Measurements from ENCODE around the gene HPS6. TPM values are rescaled to one million over a fixed set of nuclear protein-coding genes. Genes with fewer than 3 reads are reported as not detected.
A peak's percentile ranks its signal among the peaks of the same experiment; 100 is the strongest.

The HPS6 gene
- total RNA-seq, 1 experiment from 2014 or later = 18.7 TPM

DNA sequence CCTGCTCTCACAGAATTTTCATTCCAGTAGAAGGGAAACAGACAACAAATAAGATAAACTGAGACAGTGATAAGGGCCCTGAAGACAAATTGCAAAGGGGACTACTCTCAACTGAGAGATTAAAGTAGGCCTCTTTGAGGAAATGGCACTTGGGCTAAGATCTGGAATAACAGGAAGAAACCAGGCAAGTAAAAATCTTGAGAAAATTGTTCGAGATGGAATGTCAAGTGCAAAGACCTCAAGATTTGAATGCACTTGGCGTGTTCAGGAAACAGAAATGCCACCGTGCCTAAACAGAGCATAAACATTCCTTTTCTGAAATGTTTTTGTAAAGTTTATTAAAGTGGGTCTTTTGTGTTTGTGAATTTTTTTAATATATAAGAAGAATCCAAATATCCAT is 19.9 kb upstream of the HPS6 start:
- no peak overlapping the region for H4K91ac ChIP-seq (ENCODE audit: insufficient read length, low read depth, low read length)
- DNase-seq = no peak
- no peak overlapping the region for H3K14ac ChIP-seq (ENCODE audit: insufficient read depth, low read length)
- H2BK12ac ChIP-seq (ENCODE audit: insufficient read length, low read depth, low read length) = no peak overlapping the region
- no peak overlapping the region for H2BK5ac ChIP-seq (ENCODE audit: insufficient read length, low read length)
- H3K4ac ChIP-seq (ENCODE audit: low read depth, low read length) = no peak overlapping the region
- H3K27ac ChIP-seq (ENCODE audit: insufficient read length, low read depth, low read length) = no peak overlapping the region
- peaks cover 6% of the 10 kb centered on the region for H3K79me1 ChIP-seq (ENCODE audit: insufficient read depth, low read depth, low read length, poor library complexity, severe bottlenecking)
- H4K20me1 ChIP-seq (ENCODE audit: control insufficient read depth, insufficient read depth, insufficient read length) = no peaks in the 10 kb centered on the region
- H3K4me1 Mint-ChIP-seq = peaks cover 19 to 22% of the 10 kb centered on the region in 2 experiments
- H3K4me1 ChIP-seq (ENCODE audit: insufficient read depth, low read length) = no peaks in the 10 kb centered on the region; the same call in 1 of the 2 replicates
- TF ChIP-seq, protein P1, sequence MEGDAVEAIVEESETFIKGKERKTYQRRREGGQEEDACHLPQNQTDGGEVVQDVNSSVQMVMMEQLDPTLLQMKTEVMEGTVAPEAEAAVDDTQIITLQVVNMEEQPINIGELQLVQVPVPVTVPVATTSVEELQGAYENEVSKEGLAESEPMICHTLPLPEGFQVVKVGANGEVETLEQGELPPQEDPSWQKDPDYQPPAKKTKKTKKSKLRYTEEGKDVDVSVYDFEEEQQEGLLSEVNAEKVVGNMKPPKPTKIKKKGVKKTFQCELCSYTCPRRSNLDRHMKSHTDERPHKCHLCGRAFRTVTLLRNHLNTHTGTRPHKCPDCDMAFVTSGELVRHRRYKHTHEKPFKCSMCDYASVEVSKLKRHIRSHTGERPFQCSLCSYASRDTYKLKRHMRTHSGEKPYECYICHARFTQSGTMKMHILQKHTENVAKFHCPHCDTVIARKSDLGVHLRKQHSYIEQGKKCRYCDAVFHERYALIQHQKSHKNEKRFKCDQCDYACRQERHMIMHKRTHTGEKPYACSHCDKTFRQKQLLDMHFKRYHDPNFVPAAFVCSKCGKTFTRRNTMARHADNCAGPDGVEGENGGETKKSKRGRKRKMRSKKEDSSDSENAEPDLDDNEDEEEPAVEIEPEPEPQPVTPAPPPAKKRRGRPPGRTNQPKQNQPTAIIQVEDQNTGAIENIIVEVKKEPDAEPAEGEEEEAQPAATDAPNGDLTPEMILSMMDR (conservative IDR thresholded peaks at IDR 0.05) = no peak
- H2BK120ac ChIP-seq (ENCODE audit: low read depth, low read length, poor library complexity, severe bottlenecking) = no peak overlapping the region
- H2BK15ac ChIP-seq (ENCODE audit: low read depth, low read length) = no peak overlapping the region
- H3K18ac ChIP-seq (ENCODE audit: insufficient read length, low read depth, low read length) = no peak overlapping the region
- H3K4me3 Mint-ChIP-seq = no peak overlapping the region; a peak in 1 of 5 replicates
- no peak overlapping the region for H4K8ac ChIP-seq (replicated peaks; ENCODE audit: insufficient read length, low read depth, low read length)
- no peak overlapping the region for H2AFZ ChIP-seq (ENCODE audit: low read length)
- H3K79me2 ChIP-seq (ENCODE audit: insufficient read depth, low read length) = no peaks in the 10 kb centered on the region; the same call in 1 of the 2 replicates
- H3K36me3 Mint-ChIP-seq (ENCODE audit: insufficient read depth in 1 of 3, low read depth in 3 of 3) = no peaks in the 10 kb centered on the region; a peak in 1 of 7 replicates
- no peak overlapping the region for H3T11ph ChIP-seq (ENCODE audit: low read length)
- H3K23me2 ChIP-seq (ENCODE audit: insufficient read length, low read depth, low read length, poor library complexity, severe bottlenecking) = no peaks in the 10 kb centered on the region
- H3K27me3 Mint-ChIP-seq (ENCODE audit: low read depth) = no peaks in the 10 kb centered on the region
- no peaks in the 10 kb centered on the region for H3K9me3 ChIP-seq (ENCODE audit: control insufficient read depth, low read depth, low read length)
- H3K9ac ChIP-seq (ENCODE audit: extremely low read depth, insufficient read length, low read length) = no peak overlapping the region
- no peak overlapping the region for H3K56ac ChIP-seq (ENCODE audit: insufficient read length, low read depth, low read length)
- no peak overlapping the region for H4K5ac ChIP-seq (ENCODE audit: insufficient read length, low read depth, low read length)
- no CpG with 5 or more reads among the region's 3 CpGs for WGBS (ENCODE audit: extremely low coverage, insufficient read length, low lambda C conversion rate)
- peak overlapping the region in 1 of 3 experiments; percentile 22; a peak in 1 of 7 replicates for H3K27ac Mint-ChIP-seq
- no peaks in the 10 kb centered on the region for H3K27me3 ChIP-seq (ENCODE audit: insufficient read depth, low read length)
- no peak overlapping the region for H3K23ac ChIP-seq (ENCODE audit: insufficient read length, low read depth, low read length)
- no peak overlapping the region for H2AK5ac ChIP-seq (ENCODE audit: insufficient read length, low read length)
- no peak overlapping the region for H2BK20ac ChIP-seq (ENCODE audit: low read depth, low read length, poor library complexity, severe bottlenecking)
- H3K9me3 Mint-ChIP-seq = no peaks in the 10 kb centered on the region; a peak in 1 of 5 replicates
- H3K4me2 ChIP-seq (ENCODE audit: insufficient read depth, insufficient read length, low read length) = no peak overlapping the region
